GM23338 (cell line): ENCODE measurements around the gene ALDH9A1. TPM values are rescaled to one million over a fixed set of nuclear protein-coding genes. Genes with fewer than 3 reads are reported as not detected.

Source experiments
- ATAC-seq: fragments of 200-7000 bp; cut with Tn5 transposase; 3 replicates; pipeline ENCODE4 v1.9.1; 2020
- DNase-seq: peaks from one replicate; pipeline ENCODE4 v3.0.0-alpha.2; 2015; ENCODE audit warnings: low spot score
- H2AFZ ChIP-seq: fragments of 200-600 bp; sonication (generic); 2 replicates; pipeline ENCODE4 v1.8.0; 2016; ENCODE audit warnings: antibody characterized with exemption, mild to moderate bottlenecking, moderate library complexity
- H3F3A ChIP-seq: fragments of 200-600 bp; sonication (generic); replicated peaks from 2 replicates; pipeline ENCODE4 v1.8.0; 2017; ENCODE audit warnings: antibody characterized with exemption, mixed run types, low read depth
- H3K27ac ChIP-seq: fragments of 200-600 bp; sonication (generic); 2 replicates; pipeline ENCODE4 v1.6.1; 2016; ENCODE audit warnings: low read depth
- H3K27me3 ChIP-seq: fragments of 200-600 bp; sonication (generic); 2 replicates; pipeline ENCODE4 v1.8.0; 2016; ENCODE audit warnings: mild to moderate bottlenecking, mixed run types, moderate library complexity; ENCODE audit not compliant: insufficient read depth
- H3K36me3 ChIP-seq: fragments of 200-600 bp; sonication (generic); 2 replicates; pipeline ENCODE4 v1.8.0; 2016; ENCODE audit warnings: mild to moderate bottlenecking; ENCODE audit not compliant: insufficient read depth
- H3K4me1 ChIP-seq: fragments of 200-600 bp; sonication (generic); 2 replicates; pipeline ENCODE4 v1.8.0; 2016; ENCODE audit warnings: mild to moderate bottlenecking, moderate library complexity; ENCODE audit not compliant: insufficient read depth
- H3K4me2 ChIP-seq: fragments of 200-600 bp; sonication (generic); 2 replicates; pipeline ENCODE4 v1.7.1; 2017; ENCODE audit warnings: mixed run types
- H3K4me3 ChIP-seq: fragments of 200-600 bp; sonication (generic); 2 replicates; pipeline ENCODE4 v1.6.1; 2016; ENCODE audit warnings: mixed run types
- H3K79me2 ChIP-seq: fragments of 200-600 bp; sonication (generic); replicated peaks from 2 replicates; pipeline ENCODE4 v1.8.0; 2017; ENCODE audit warnings: mild to moderate bottlenecking; ENCODE audit not compliant: insufficient read depth
- H3K9me2 ChIP-seq: fragments of 200-600 bp; sonication (generic); 2 replicates; pipeline ENCODE4 v1.8.0; 2017; ENCODE audit not compliant: insufficient read depth
- H4K20me1 ChIP-seq: fragments of 200-600 bp; sonication (generic); replicated peaks from 2 replicates; pipeline ENCODE4 v1.8.0; 2017; ENCODE audit warnings: mild to moderate bottlenecking; ENCODE audit not compliant: insufficient read depth
- H3K27ac Mint-ChIP-seq: 2 replicates; pipeline ENCODE4 v1.8.0; 2020; ENCODE audit warnings: inconsistent platforms, mild to moderate bottlenecking, moderate library complexity, mixed read lengths
- H3K27me3 Mint-ChIP-seq: 3 replicates; pipeline ENCODE4 v1.8.0; 2022; ENCODE audit warnings: low read depth, mild to moderate bottlenecking, moderate library complexity, mixed read lengths, inconsistent platforms; ENCODE audit not compliant: insufficient read depth, poor library complexity
- H3K36me3 Mint-ChIP-seq: 3 replicates; pipeline ENCODE4 v1.8.0; 2021; ENCODE audit warnings: low read depth, mild to moderate bottlenecking, inconsistent platforms, moderate library complexity, mixed read lengths
- H3K4me1 Mint-ChIP-seq: 3 replicates; pipeline ENCODE4 v1.8.0; 2020; ENCODE audit warnings: mild to moderate bottlenecking, inconsistent platforms, mixed read lengths
- H3K4me3 Mint-ChIP-seq: 3 replicates; pipeline ENCODE4 v1.8.0; 2021; ENCODE audit warnings: moderate library complexity, mild to moderate bottlenecking, inconsistent platforms, mixed read lengths
- H3K9me3 Mint-ChIP-seq: 3 replicates; pipeline ENCODE4 v1.8.0; 2020; ENCODE audit warnings: moderate library complexity, mild to moderate bottlenecking, inconsistent platforms, mixed read lengths
- CREB1 ChIP-seq: fragments of 250-450 bp; sonication (Bioruptor Pico); IDR thresholded peaks from 2 replicates; pipeline ENCODE4 v1.5.0; 2020; ENCODE audit warnings: low read depth, mild to moderate bottlenecking, moderate library complexity
- CTCF ChIP-seq, 2 experiments: fragments of 200-600 bp in 1 of 2; sonication (generic) in 1 of 2; conservative IDR thresholded peaks; 2 replicates each; pipeline versions ENCODE4 v1.5.1 to v1.6.1; 2016 to 2017; ENCODE audit warnings: antibody characterized with exemption in 2 of 2, low read depth in 2 of 2, mild to moderate bottlenecking in 2 of 2, moderate library complexity in 1 of 2
- EZH2 ChIP-seq: fragments of 200-600 bp; sonication (generic); IDR thresholded peaks from one replicate; pipeline ENCODE4 v1.8.0; 2017; ENCODE audit warnings: antibody characterized with exemption, mild to moderate bottlenecking, low read depth; ENCODE audit not compliant: unreplicated experiment
- EZH2phosphoT487 ChIP-seq: fragments of 200-600 bp; sonication (generic); IDR thresholded peaks from one replicate; pipeline ENCODE4 v1.8.1; 2018; ENCODE audit warnings: antibody characterized with exemption; ENCODE audit not compliant: unreplicated experiment
- JUNB ChIP-seq: IDR thresholded peaks from one replicate; pipeline ENCODE4 v1.6.1; 2016; ENCODE audit warnings: antibody characterized with exemption; ENCODE audit not compliant: unreplicated experiment
- NANOG ChIP-seq: IDR thresholded peaks from 2 replicates; pipeline ENCODE4 v1.6.1; 2016; ENCODE audit warnings: antibody characterized with exemption, borderline replicate concordance
- POLR2AphosphoS5 ChIP-seq: IDR thresholded peaks from 2 replicates; pipeline ENCODE4 v1.6.1; 2016; ENCODE audit warnings: antibody characterized with exemption, low read depth
- REST ChIP-seq: IDR thresholded peaks from one replicate; pipeline ENCODE4 v1.6.1; 2018; ENCODE audit warnings: antibody characterized with exemption; ENCODE audit not compliant: unreplicated experiment
- STAT1 ChIP-seq: IDR thresholded peaks from one replicate; pipeline ENCODE4 v1.6.1; 2016; ENCODE audit warnings: antibody characterized with exemption; ENCODE audit not compliant: unreplicated experiment
- ZNF114 ChIP-seq: fragments of 250-450 bp; sonication (Bioruptor Pico); IDR thresholded peaks from 2 replicates; pipeline ENCODE4 v1.5.0; 2020; ENCODE audit warnings: mild to moderate bottlenecking, moderate library complexity
- ZNF331 ChIP-seq: fragments of 250-450 bp; sonication (Bioruptor Pico); IDR thresholded peaks from 2 replicates; pipeline ENCODE4 v1.5.0; 2020; ENCODE audit warnings: low read depth, mild to moderate bottlenecking, moderate library complexity
- ZNF462 ChIP-seq: fragments of 250-450 bp; sonication (Bioruptor Pico); IDR thresholded peaks from 2 replicates; pipeline ENCODE4 v1.5.0; 2020; ENCODE audit warnings: mild to moderate bottlenecking, moderate library complexity
- polyA plus RNA-seq: library from polyadenylated mRNA; unstranded; fragments of >200 nt; fragmentation: Nextera tagmentation; extraction: Ambion mirVana; gene quantifications from 2 replicates; pipeline ENCODE4 v1.2.1, GENCODE V29; 2016
- total RNA-seq: library from RNA; depleted of rRNA; stranded (reverse); fragments of >200 nt; shearing (Covaris generic); gene quantifications from 2 replicates; pipeline ENCODE4 v1.2.3, GENCODE V29; 2014
- TF ChIP-seq, protein P1 (sequence below): IDR thresholded peaks from 2 replicates; pipeline ENCODE4 v1.6.1; 2016; ENCODE audit warnings: antibody characterized with exemption

The ALDH9A1 gene
- total and polyA plus RNA-seq, 2 experiments from 2014 or later: 50.6 to 59.2 TPM

DNA sequence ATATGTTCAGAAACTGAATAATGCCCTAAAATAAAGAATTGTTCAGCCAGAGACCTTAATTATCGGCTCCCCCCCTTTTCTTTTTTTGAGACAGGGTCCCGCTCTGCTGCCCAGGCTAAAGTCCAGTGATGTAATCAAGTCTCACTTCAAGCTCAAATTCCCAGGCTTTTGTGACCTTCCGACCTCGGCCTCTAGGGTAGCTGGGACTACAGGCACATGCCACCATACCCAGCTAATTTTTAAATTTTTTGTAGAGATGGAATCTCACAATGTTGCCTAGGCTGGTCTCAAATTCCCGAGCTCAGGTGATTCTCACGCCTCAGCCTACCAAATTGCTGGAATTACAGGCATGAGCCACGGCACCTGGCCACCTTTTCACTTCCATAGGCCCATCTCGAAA is 43.8 kb upstream of the ALDH9A1 start:
- H3K9me2 ChIP-seq: no peaks in the 10 kb centered on the region
- H3K4me3 Mint-ChIP-seq: no peak overlapping the region

More for the DNA sequence above, 43.8 kb upstream of the ALDH9A1 start:
- H3K36me3 ChIP-seq: peaks cover 3% of the 10 kb centered on the region; the same call in 1 of the 2 replicates
- Mint-ChIP-seq H3K4me1 (peaks cover 5% of the 10 kb centered on the region; the same call in 2 of the 3 replicates), H3K9me3 (no peaks in the 10 kb centered on the region), H3K36me3 (peaks cover 30% of the 10 kb centered on the region), H3K27ac (no peak overlapping the region), H3K27me3 (no peaks in the 10 kb centered on the region)
- no peak overlapping the region for H3K4me2 ChIP-seq
- ATAC-seq: no peak
- H3K4me1 ChIP-seq: no peaks in the 10 kb centered on the region
- no peak overlapping the region for H3K4me3 ChIP-seq
- DNase-seq: no peak
- no peak overlapping the region for H2AFZ ChIP-seq
- H3F3A ChIP-seq: no peaks in the 10 kb centered on the region
- TF ChIP-seq, protein P1, sequence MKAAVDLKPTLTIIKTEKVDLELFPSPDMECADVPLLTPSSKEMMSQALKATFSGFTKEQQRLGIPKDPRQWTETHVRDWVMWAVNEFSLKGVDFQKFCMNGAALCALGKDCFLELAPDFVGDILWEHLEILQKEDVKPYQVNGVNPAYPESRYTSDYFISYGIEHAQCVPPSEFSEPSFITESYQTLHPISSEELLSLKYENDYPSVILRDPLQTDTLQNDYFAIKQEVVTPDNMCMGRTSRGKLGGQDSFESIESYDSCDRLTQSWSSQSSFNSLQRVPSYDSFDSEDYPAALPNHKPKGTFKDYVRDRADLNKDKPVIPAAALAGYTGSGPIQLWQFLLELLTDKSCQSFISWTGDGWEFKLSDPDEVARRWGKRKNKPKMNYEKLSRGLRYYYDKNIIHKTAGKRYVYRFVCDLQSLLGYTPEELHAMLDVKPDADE: no peak
- TF ChIP-seq REST (no peak), POLR2AphosphoS5 (no peak), ZNF462 (no peak), CTCF (conservative IDR thresholded peaks at IDR 0.05; ENCODE audit: low read depth in 2 of 2) (no peak), EZH2phosphoT487 (no peak), EZH2 (no peak), JUNB (no peak), STAT1 (no peak), ZNF114 (CRISPR knock-in tag) (no peak), ZNF331 (CRISPR knock-in tag) (no peak), CREB1 (CRISPR knock-in tag) (no peak), NANOG (no peak)
- H3K27me3 ChIP-seq: no peaks in the 10 kb centered on the region
- H4K20me1 ChIP-seq: 0 out of 2 replicates have a peak, but pooled peaks cover 6% of the 10 kb centered on the region
- no peaks in the 10 kb centered on the region for H3K79me2 ChIP-seq
- H3K27ac ChIP-seq: no peak overlapping the region
